HG03571 (cell line): ENCODE data around the gene REEP1.

Source experiments
- ATAC-seq: cut with Tn5 transposase; IDR thresholded peaks from one replicate; pipeline ENCODE4 v1.9.1; 2021; ENCODE audit not compliant: unreplicated experiment

Gene REEP1, protein sequence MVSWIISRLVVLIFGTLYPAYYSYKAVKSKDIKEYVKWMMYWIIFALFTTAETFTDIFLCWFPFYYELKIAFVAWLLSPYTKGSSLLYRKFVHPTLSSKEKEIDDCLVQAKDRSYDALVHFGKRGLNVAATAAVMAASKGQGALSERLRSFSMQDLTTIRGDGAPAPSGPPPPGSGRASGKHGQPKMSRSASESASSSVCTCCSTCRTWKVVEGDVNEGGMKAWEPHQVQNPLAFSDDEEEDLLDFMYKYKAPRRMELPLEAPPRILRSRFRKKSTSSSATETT

DNA sequence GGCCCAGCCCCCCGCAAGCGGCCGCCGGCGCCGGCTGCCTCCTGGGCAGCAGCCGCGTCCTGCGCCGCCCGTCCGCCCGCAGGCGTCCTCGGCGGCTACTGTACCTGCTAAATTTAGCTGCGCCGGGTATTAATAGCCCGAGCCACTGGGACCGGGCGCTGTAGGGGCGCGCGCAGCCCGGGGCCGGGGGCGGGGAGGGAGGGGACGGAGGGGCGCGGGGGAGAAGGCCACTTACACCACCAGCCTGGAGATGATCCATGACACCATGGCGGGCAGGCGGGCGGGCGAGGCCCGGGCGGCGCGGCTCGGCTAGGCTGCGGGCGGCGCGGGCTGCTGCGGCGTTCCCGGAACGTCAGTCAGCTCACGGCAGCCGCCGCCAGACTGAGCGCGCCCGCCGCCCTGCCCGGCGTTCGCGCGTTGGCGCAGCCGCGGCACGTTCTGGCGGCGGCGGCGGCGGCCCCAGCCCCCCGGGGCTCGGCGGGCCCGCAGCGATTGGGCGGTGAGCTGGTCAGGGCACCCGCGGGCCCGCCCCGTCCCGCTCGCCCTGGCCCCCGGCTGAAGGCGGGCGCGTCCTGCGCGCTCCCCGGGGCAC is at the start of gene REEP1:
TSS of gene REEP1 (minus strand) at position 383 of the 592 bp plus-strand sequence. CDS start at position 267, 116 bp downstream.
- ATAC-seq = no peak

DNA sequence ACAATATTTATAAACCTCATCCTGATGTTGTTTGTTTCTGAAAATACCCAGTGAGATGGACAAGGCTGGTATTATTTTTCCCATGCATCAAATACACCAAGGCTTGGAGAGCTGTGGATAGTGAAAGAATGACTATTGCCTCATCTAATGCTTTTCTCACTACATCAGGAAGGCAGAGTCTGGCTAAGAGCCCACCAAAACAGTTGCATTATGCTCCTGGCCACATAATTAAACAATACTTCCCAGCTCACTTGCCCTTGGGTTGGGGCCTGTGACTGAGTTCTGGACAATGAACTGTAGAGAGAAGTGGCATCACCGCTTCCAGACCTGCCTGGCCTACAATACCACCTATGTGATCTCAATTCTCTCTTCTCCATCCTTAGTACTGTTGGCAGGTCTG is 46.4 kb upstream of the REEP1 start:
- ATAC-seq = no peak

DNA sequence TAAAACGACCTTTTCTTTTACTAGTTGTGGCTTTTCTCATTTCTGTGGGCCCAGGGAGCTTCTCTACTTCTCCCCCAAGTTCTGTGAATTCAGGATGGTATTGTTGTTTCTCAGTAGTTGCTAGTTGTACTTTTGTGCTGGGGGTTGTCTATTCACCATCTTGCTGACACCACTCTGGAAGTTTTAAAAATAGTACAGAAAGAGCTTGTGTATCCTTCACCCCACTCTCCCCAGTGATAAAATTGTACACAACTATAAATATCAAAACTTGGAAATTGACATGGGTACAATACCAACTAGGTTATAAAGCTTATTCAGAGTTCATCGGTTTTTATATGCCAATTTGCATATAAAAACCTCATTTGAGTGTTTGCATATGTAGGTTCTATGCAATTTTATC is 45.3 kb upstream of the REEP1 start:
- ATAC-seq = no peak

DNA sequence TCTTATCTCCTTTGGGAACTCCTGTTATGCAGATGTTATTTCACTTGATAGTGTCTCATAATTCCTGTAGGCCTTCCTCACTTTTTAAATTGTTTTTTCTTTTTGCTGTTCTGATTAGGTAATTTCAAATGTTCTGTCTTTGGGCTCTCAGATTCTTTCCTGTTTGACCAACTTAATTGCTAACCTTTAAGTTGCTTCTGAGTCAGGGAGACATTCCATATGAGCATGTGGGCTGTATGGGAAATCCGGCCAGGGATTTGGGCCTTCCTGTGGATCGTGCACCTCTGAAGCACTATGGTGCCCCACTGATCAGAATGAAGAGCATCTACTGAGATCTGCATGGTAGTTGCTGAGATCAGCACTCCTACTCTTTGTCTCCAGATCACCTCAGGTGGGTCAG is 44.7 kb upstream of the REEP1 start:
- no peak for ATAC-seq

DNA sequence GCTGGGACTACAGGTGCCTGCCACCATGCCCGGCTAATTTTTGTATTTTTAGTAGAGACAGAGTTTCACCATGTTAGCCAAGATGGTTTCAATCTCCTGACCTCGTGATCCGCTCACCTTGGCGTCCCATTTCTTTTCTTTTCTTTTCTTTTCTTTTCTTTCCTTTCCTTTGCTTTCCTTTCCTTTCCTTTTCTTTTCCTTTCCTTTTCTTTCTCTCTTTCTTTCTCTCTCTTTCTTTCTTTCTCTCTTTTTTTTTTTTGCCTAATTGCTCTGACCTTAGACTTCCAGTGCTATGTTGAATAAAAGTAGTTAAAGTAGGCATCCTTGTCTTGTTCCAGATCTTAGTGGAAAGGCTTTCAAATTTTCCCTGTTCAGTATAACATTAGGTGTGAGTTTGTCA is 41.0 kb upstream of the REEP1 start:
- ATAC-seq = no peak

- no peak for ATAC-seq
These were observed 38.2 kb upstream of the REEP1 start for GRCh38 chr2:86375623-86376022.

DNA sequence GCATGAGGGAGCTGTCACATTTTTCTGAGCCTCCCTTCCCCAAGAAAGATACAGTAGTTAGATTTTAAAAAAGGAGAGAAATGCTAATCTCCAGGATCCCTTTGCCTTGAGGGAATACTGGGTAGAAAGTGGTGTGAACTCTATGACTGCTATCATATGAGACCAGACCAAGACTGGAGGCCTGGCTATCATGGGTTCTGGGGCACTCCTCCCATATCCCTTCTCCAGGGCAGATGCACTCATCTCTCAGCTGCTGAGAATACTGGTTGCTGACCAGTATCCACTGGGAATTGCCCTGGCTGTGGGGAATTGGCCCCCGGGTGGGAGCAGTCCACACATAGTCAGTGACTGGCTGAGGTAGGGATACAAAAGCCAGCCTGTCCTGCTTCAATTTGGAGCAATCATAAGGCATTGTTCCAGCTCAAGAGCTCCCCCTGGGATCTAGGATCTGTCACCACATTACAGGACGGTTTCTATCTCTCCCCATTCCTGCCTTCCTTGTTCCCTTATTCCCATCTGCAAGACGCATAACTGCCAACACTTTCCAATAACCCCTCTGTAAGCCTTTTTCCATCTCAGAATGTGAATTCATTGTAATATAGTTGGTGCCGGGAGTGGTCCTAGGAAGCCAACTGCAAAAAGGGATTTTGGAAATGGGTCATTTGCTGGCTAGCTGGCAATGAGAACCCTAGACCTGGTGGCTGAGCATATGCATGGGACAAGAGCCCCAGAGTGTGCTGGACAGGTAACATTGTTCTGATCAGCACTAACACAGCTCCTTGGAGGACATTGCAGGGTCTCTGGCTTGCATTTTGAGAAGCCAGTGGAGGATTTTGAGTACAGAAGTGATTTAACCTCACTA is 35.4 kb upstream of the REEP1 start:
- no peak for ATAC-seq

DNA sequence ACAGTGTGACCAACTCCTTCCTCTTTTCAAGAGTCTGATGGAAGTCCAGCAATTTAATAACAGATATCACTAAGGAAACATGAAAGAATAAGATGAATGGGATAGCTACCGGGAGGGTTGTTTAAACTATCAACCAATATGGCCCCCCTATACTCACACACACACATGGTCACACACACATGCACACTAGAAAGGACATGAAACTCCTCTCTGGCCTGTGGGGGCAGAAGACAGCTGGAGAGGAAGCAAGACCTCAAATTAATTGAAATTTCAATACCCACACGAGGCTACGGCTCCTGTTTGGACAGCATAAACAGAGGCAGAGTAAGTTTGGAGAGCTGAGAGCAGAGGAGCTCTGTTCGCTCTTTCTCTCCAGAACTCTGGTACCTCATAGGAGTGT is 34.7 kb upstream of the REEP1 start:
- no peak for ATAC-seq

DNA sequence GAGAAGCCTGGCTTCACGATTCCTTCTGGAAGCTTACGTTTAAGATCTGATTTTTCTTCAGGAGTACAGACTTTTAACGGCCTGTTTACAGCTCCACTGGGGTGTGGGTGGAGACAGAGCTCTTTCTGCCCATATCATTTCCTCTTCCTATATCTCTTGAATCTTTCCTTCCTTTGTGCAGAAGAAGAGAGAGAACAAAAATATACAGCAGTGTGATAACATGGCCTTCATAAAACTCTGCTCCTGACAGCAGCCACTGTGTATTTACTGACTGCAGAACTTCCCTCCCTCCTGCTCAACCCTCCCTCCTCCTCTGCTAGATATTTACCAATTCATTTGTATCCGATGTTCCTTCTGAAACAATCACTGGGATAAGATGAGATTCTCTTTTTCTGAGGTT is 34.1 kb upstream of the REEP1 start:
- ATAC-seq = no peak

- ATAC-seq = no peak
These were observed 33.2 kb upstream of the REEP1 start for GRCh38 chr2:86370579-86370978.

DNA sequence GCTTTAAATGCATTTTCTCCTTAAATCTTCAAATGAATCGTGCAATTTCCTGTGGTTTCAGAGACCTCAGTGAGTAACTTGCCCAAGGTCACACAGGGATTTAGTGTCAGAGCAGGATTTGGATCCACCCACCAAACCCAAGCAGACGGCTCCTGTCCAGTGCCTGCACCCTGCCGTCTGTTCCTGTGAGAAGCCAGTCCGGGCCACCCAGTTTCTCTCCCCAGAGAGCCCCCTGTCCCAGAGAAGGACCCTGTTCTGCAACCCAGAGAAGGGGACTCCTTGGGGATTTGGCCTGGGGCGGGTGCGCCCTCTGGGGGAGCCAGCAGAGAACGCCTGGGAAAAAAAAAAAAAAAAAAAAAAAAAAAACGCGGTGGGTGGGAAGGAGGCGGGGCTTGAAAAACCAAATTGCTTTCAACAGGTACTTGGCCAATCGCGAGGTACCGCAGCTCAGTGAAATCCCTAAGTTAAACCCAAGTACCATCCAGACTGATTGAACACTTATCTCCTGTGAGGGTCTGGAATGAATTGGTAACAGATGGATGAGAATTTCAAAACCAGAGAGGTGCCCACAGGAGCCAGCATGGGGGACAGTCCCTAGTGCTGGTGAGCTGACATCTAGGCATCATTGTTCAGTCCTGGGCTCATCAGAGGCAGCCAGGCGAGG is 30.9 kb upstream of the REEP1 start:
- no peak for ATAC-seq

DNA sequence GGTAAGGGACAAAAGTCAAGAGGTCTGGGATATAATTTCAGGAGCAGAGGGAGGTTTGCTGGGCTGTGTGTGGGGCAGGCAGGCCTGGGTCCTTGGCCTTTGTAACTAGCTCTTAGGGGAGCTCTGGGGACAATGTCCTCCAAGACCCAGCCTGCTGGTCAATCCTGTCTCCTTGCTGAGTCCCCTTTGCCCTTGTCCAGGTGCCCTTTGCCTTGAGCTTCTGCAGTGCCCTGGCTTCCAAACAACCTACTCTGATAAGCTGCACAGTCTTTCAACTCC is 30.0 kb upstream of the REEP1 start:
- ATAC-seq = no peak

GRCh38 chr2:86366651-86367498 is 29.4 kb upstream of the REEP1 start:
- no peak for ATAC-seq

DNA sequence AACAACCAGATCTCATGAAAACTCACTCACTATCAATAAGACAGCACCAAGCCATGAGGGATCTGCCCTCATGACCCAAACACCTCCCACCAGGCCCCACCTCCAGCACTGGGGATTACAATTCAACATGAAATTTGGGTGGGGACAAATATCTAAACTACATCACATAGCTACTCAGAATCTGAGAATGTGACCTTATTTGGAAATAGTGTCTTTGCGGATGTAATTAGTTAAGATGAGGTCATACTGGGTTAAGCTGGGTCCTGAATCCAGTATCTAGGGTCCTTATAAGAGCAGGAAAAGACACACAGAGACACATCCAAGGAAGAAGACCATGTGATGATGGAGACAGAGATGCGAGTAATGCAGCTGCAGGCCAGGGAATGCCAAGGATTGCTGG is 27.5 kb upstream of the REEP1 start:
- ATAC-seq = no peak

- no peak for ATAC-seq
These were observed 23.4 kb upstream of the REEP1 start for GRCh38 chr2:86360776-86361175.

GRCh38 chr2:86358957-86359356 is 21.5 kb upstream of the REEP1 start:
- peak; percentile 82 for ATAC-seq

DNA sequence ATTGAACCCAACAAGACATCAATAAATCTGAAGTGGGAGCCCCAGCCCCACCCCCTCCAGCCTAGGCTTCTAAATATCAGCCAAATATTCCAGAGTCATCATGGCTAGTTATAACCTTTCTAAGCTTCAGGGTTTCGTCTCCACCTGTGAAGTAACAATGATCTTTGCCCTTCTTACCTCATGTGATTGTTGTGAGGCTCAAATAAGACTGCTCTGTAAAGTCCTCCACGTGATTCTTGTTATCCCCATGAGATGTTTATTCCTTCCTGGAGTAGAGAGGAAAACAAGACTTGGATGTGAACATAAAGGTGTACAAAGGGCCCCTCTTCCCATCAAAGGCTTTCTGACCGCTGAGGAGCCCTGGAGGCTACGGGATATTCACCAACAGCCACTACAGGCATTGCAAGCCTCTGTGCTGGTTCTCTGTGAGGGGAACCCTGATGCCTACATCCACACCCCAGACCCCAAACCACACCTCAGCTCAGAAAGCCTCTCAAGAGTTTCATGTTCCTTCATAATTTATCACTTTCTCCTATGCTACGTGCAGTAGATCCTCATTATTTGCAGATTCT is 20.1 kb upstream of the REEP1 start:
- no peak for ATAC-seq

- ATAC-seq = no peak
These were observed 15.3 kb upstream of the REEP1 start for GRCh38 chr2:86352727-86353221.

- no peak for ATAC-seq
These were observed 14.8 kb upstream of the REEP1 start for GRCh38 chr2:86352137-86352726.

GRCh38 chr2:86350751-86351150 is 13.3 kb upstream of the REEP1 start:
- ATAC-seq = no peak
